Hepatocyte (in vitro differentiated cells): ENCODE results near the gene KLHL42. TPM values are rescaled to one million over a fixed set of nuclear protein-coding genes. Genes with fewer than 3 reads are reported as not detected.

Experiments used
- DNase-seq: peaks from one replicate; pipeline ENCODE4 v3.0.0-alpha.2; 2016; ENCODE audit warnings: low spot score
- H2AFZ ChIP-seq: fragments of 200-600 bp; sonication (generic); 2 replicates; pipeline ENCODE4 v1.6.0; 2016; ENCODE audit warnings: antibody characterized with exemption, mild to moderate bottlenecking
- H3K27ac ChIP-seq: fragments of 200-600 bp; sonication (generic); 2 replicates; pipeline ENCODE4 v1.5.1; 2016; ENCODE audit warnings: mild to moderate bottlenecking
- H3K27me3 ChIP-seq: fragments of 200-600 bp; sonication (generic); 2 replicates; pipeline ENCODE4 v1.6.1; 2016
- H3K36me3 ChIP-seq: fragments of 200-600 bp; sonication (generic); replicated peaks from 2 replicates; pipeline ENCODE4 v1.5.1; 2016; ENCODE audit warnings: low read depth; ENCODE audit not compliant: insufficient read depth
- H3K4me1 ChIP-seq: fragments of 200-600 bp; sonication (generic); 2 replicates; pipeline ENCODE4 v1.5.1; 2016; ENCODE audit warnings: mild to moderate bottlenecking, moderate library complexity; ENCODE audit not compliant: insufficient read depth
- H3K4me2 ChIP-seq: fragments of 200-600 bp; sonication (generic); 2 replicates; pipeline ENCODE4 v1.6.0; 2016
- H3K4me3 ChIP-seq: fragments of 200-600 bp; sonication (generic); 2 replicates; pipeline ENCODE4 v1.5.1; 2016; ENCODE audit warnings: mild to moderate bottlenecking
- H3K79me2 ChIP-seq: fragments of 200-600 bp; sonication (generic); 2 replicates; pipeline ENCODE4 v1.6.0; 2017; ENCODE audit warnings: mild to moderate bottlenecking
- H3K9me2 ChIP-seq: fragments of 200-600 bp; sonication (generic); replicated peaks from 2 replicates; pipeline ENCODE4 v1.6.0; 2017; ENCODE audit warnings: mild to moderate bottlenecking; ENCODE audit not compliant: insufficient read depth
- H3K9me3 ChIP-seq: fragments of 200-600 bp; sonication (generic); 2 replicates; pipeline ENCODE4 v1.5.1; 2016; ENCODE audit warnings: low read depth, mild to moderate bottlenecking
- H4K20me1 ChIP-seq: fragments of 200-600 bp; sonication (generic); 2 replicates; pipeline ENCODE4 v1.6.0; 2016; ENCODE audit warnings: mild to moderate bottlenecking; ENCODE audit not compliant: insufficient read depth, poor library complexity, severe bottlenecking
- CTCF ChIP-seq: fragments of 200-600 bp; sonication (generic); IDR thresholded peaks from 2 replicates; pipeline ENCODE4 v1.5.1; 2016; ENCODE audit warnings: antibody characterized with exemption, mild to moderate bottlenecking; ENCODE audit not compliant: poor library complexity
- EZH2 ChIP-seq: fragments of 200-600 bp; sonication (generic); IDR thresholded peaks from 2 replicates; pipeline ENCODE4 v1.6.1; 2016; ENCODE audit warnings: antibody characterized with exemption, mild to moderate bottlenecking, borderline replicate concordance
- EZH2phosphoT487 ChIP-seq: fragments of 200-600 bp; sonication (generic); IDR thresholded peaks from one replicate; pipeline ENCODE4 v1.6.1; 2018; ENCODE audit warnings: antibody characterized with exemption, mild to moderate bottlenecking, low read depth, moderate library complexity; ENCODE audit not compliant: unreplicated experiment, severe bottlenecking
- WGBS: methylation state at CpG from one replicate; pipeline ENCODE4 v1.1.6; 2016; ENCODE audit warnings: low lambda C conversion rate; ENCODE audit errors: missing lambda C conversion rate; 5-methylcytosine and 5-hydroxymethylcytosine counted together
- polyA plus RNA-seq: library from polyadenylated mRNA; unstranded; fragments of >200 nt; fragmentation: Nextera tagmentation; extraction: Ambion mirVana; gene quantifications from 2 replicates; pipeline ENCODE4 v1.2.1, GENCODE V29; 2016
- total RNA-seq: library from RNA; depleted of rRNA; stranded (reverse); fragments of >200 nt; gene quantifications from 2 replicates; pipeline ENCODE4 v1.2.3, GENCODE V29; 2014

KLHL42 gene
- total and polyA plus RNA-seq, 2 experiments from 2014 or later: 13.5 to 14.4 TPM

GRCh38 chr12:27762757-27763156, 17.3 kb upstream of the KLHL42 start:
- Histone ChIP-seq H3K27me3 (no peaks in the 10 kb centered on the region), H3K79me2 (no peaks in the 10 kb centered on the region), H3K36me3 (no peaks in the 10 kb centered on the region), H4K20me1 (no peaks in the 10 kb centered on the region), H3K9me2 (no peaks in the 10 kb centered on the region), H3K9me3 (no peaks in the 10 kb centered on the region), H3K27ac (no peak overlapping the region), H3K4me2 (no peak overlapping the region), H3K4me1 (no peaks in the 10 kb centered on the region), H3K4me3 (no peak overlapping the region), H2AFZ (no peak overlapping the region)
- TF ChIP-seq EZH2phosphoT487 (no peak), CTCF (no peak), EZH2 (no peak)
- 98% methylated on average over 2 of the region's 2 CpGs for WGBS
- DNase-seq: no peak

GRCh38 chr12:27766587-27766986, 13.4 kb upstream of the KLHL42 start:
- Histone ChIP-seq H2AFZ (no peak overlapping the region), H3K79me2 (no peaks in the 10 kb centered on the region), H3K9me2 (no peaks in the 10 kb centered on the region), H4K20me1 (no peaks in the 10 kb centered on the region), H3K4me3 (no peak overlapping the region), H3K36me3 (no peaks in the 10 kb centered on the region), H3K27me3 (no peaks in the 10 kb centered on the region), H3K4me2 (no peak overlapping the region), H3K27ac (no peak overlapping the region), H3K4me1 (no peaks in the 10 kb centered on the region), H3K9me3 (no peaks in the 10 kb centered on the region)
- DNase-seq: no peak
- TF ChIP-seq EZH2phosphoT487 (no peak), CTCF (no peak), EZH2 (no peak)
- 74% methylated on average over 3 of the region's 3 CpGs for WGBS

GRCh38 chr12:27769142-27769673, 10.8 kb upstream of the KLHL42 start:
- Histone ChIP-seq H2AFZ (no peak overlapping the region), H3K4me1 (no peaks in the 10 kb centered on the region), H3K4me3 (no peak overlapping the region), H4K20me1 (no peaks in the 10 kb centered on the region), H3K9me3 (no peaks in the 10 kb centered on the region), H3K9me2 (no peaks in the 10 kb centered on the region), H3K27ac (no peak overlapping the region), H3K27me3 (no peaks in the 10 kb centered on the region), H3K79me2 (no peaks in the 10 kb centered on the region), H3K36me3 (no peaks in the 10 kb centered on the region), H3K4me2 (no peak overlapping the region)
- no peak for DNase-seq
- 74% methylated on average over 8 of the region's 8 CpGs for WGBS
- TF ChIP-seq CTCF: no peak
- TF ChIP-seq EZH2: no peak
- no peak for TF ChIP-seq EZH2phosphoT487
